Gastroesophageal sphincter (tissue), 4 donors: ENCODE data around the gene SMIM29. TPM values are rescaled to one million over a fixed set of nuclear protein-coding genes. Genes with fewer than 3 reads are reported as not detected.

ENCODE experiments used
- ATAC-seq: fragments of 150-250 bp; one replicate; pipeline ENCODE4 v1.9.1; 2016; ENCODE audit warnings: mild to moderate bottlenecking, moderate library complexity
- H3K27ac ChIP-seq, 4 donors: fragments of 200-600 bp; sonication (generic) in 3 of 4; 1 replicate in 3 of 4; 2 replicates in 1 of 4; pipeline ENCODE4 v1.5.1; 2016 to 2019
- H3K27me3 ChIP-seq: fragments of 200-600 bp; sonication (generic); one replicate; pipeline ENCODE4 v1.5.1; 2019
- H3K36me3 ChIP-seq, 2 donors: fragments of 200-600 bp; sonication (generic); one replicate each; pipeline ENCODE4 v1.5.1; 2019; ENCODE audit warnings: control low read depth in 1 of 2
- H3K4me1 ChIP-seq, 3 donors: fragments of 200-600 bp; sonication (generic); 1 replicate in 2 of 3; 2 replicates in 1 of 3; pipeline ENCODE4 v1.5.1; 2016 to 2019; ENCODE audit warnings: control low read depth in 2 of 3
- H3K4me3 ChIP-seq, 2 donors: fragments of 200-600 bp; sonication (generic); one replicate each; pipeline ENCODE4 v1.5.1; 2019; ENCODE audit warnings: mild to moderate bottlenecking in 1 of 2, moderate library complexity in 1 of 2
- H3K9me3 ChIP-seq, 3 donors: fragments of 200-600 bp; sonication (generic); one replicate each; pipeline ENCODE4 v1.5.1; 2017 to 2019; ENCODE audit warnings: control low read depth in 2 of 3
- CTCF ChIP-seq, 4 experiments: fragments of 200-600 bp in 2 of 4; fragments of 450-650 bp in 2 of 4; sonication (generic) in 1 of 4; IDR thresholded peaks; one replicate each; pipeline ENCODE4 v1.5.1; 2017 to 2019; ENCODE audit warnings: antibody characterized with exemption in 4 of 4, mild to moderate bottlenecking in 2 of 4, moderate library complexity in 2 of 4
- EP300 ChIP-seq: sonication (generic); formaldehyde crosslinking; IDR thresholded peaks from one replicate; pipeline ENCODE4 v1.6.1; 2017; ENCODE audit warnings: antibody characterized with exemption, mild to moderate bottlenecking
- POLR2A ChIP-seq, 2 donors: fragments of 450-650 bp; IDR thresholded peaks; one replicate each; pipeline ENCODE4 v1.6.1; 2017; ENCODE audit warnings: antibody characterized with exemption in 2 of 2, mild to moderate bottlenecking in 2 of 2, moderate library complexity in 1 of 2
- POLR2AphosphoS5 ChIP-seq: sonication (generic); formaldehyde crosslinking; IDR thresholded peaks from one replicate; pipeline ENCODE4 v1.6.1; 2017; ENCODE audit warnings: antibody characterized with exemption
- WGBS, 2 donors: methylation state at CpG; one replicate each; pipeline ENCODE4 v1.1.5; 2018; ENCODE audit warnings: low coverage in 1 of 2; 5-methylcytosine and 5-hydroxymethylcytosine counted together
- total RNA-seq, 4 donors: library from RNA; depleted of rRNA; stranded (reverse); fragments of >200 nt; gene quantifications; one replicate each; pipeline ENCODE4 v1.1.0, GENCODE V29; 2016

SMIM29 gene
- total RNA-seq, 4 donors from 2014 or later = 9.7 to 34.7 (median 22.6) TPM

- no peak for ATAC-seq
- peaks cover 0 to 33% of the 10 kb centered on the region in 2 donors for H3K36me3 ChIP-seq
- no peaks in the 10 kb centered on the region for H3K9me3 ChIP-seq
- H3K27ac ChIP-seq = no peak overlapping the region
- TF ChIP-seq POLR2AphosphoS5 (no peak), POLR2A (IDR thresholded peaks at IDR 0.05) (no peak), CTCF (IDR thresholded peaks at IDR 0.05) (no peak), EP300 (no peak)
- peaks cover 3 to 45% (median 16%) of the 10 kb centered on the region in 3 donors for H3K4me1 ChIP-seq
- no peak overlapping the region for H3K4me3 ChIP-seq
- WGBS, 2 donors = 90 to 100% methylated on average over 1 to 12 of the region's 22 CpGs
- H3K27me3 ChIP-seq = no peaks in the 10 kb centered on the region
Observed at GRCh38 chr6:34240329-34241248, 8.2 kb downstream of the SMIM29 start.

- TF ChIP-seq CTCF (IDR thresholded peaks at IDR 0.05) = no peak
- TF ChIP-seq POLR2A (IDR thresholded peaks at IDR 0.05) = no peak
- no peak for TF ChIP-seq EP300
- TF ChIP-seq POLR2AphosphoS5 = no peak
Observed at GRCh38 chr6:34239893-34240292, 8.9 kb downstream of the SMIM29 start.

GRCh38 chr6:34239500-34239825 is 9.3 kb downstream of the SMIM29 start:
- Histone ChIP-seq H3K4me1 (peaks cover 3 to 44% (median 13%) of the 10 kb centered on the region in 3 donors), H3K9me3 (no peaks in the 10 kb centered on the region), H3K4me3 (no peak overlapping the region), H3K36me3 (peaks cover 0 to 33% of the 10 kb centered on the region in 2 donors), H3K27ac (no peak overlapping the region), H3K27me3 (no peaks in the 10 kb centered on the region)
- no peak for ATAC-seq
- 67 to 70% methylated on average over 2 of the region's 3 CpGs for WGBS, 2 donors
- no peak for TF ChIP-seq CTCF (IDR thresholded peaks at IDR 0.05)
- TF ChIP-seq POLR2A (IDR thresholded peaks at IDR 0.05) = no peak
- TF ChIP-seq POLR2AphosphoS5 = no peak

More at GRCh38 chr6:34239893-34240292, 8.9 kb downstream of the SMIM29 start:
- Histone ChIP-seq H3K27me3 (no peaks in the 10 kb centered on the region), H3K4me3 (no peak overlapping the region), H3K27ac (no peak overlapping the region), H3K36me3 (peaks cover 0 to 33% of the 10 kb centered on the region in 2 donors), H3K4me1 (peaks cover 3 to 49% (median 16%) of the 10 kb centered on the region in 3 donors), H3K9me3 (no peaks in the 10 kb centered on the region)
- WGBS, 2 donors = 66 to 100% methylated on average over 1 to 2 of the region's 2 CpGs
- ATAC-seq = no peak

GRCh38 chr6:34238585-34239499 is 10.0 kb downstream of the SMIM29 start:
- peak overlapping the region in 1 of 4 donors; percentile 72 for H3K27ac ChIP-seq
- TF ChIP-seq EP300 (no peak), CTCF (IDR thresholded peaks at IDR 0.05) (no peak), POLR2AphosphoS5 (no peak), POLR2A (IDR thresholded peaks at IDR 0.05) (no peak)

More at GRCh38 chr6:34238585-34239499, 10.0 kb downstream of the SMIM29 start:
- WGBS, 2 donors = 65 to 74% methylated on average over 5 to 7 of the region's 14 CpGs
- H3K27me3 ChIP-seq = no peaks in the 10 kb centered on the region
- no peaks in the 10 kb centered on the region for H3K9me3 ChIP-seq
- peaks cover 0 to 38% (median 6%) of the 10 kb centered on the region in 3 donors for H3K4me1 ChIP-seq
- peaks cover 0 to 33% of the 10 kb centered on the region in 2 donors for H3K36me3 ChIP-seq
- ATAC-seq = no peak
- peak overlapping the region in 1 of 2 donors; percentile 70 for H3K4me3 ChIP-seq
